HCT116 (cell line): ENCODE measurements around the gene OR7G1.

Source experiments
- CTCF ChIP-seq, 3 experiments: fragments of 200-600 bp in 1 of 3; sonication (generic) in 1 of 3; IDR thresholded peaks in 2 of 3; conservative IDR thresholded peaks in 1 of 3; 2 replicates each; pipeline ENCODE4 v1.5.1; 2012 to 2017; ENCODE audit warnings: low read depth in 2 of 3, low read length in 2 of 3, antibody characterized with exemption in 1 of 3, borderline replicate concordance in 1 of 3, control low read depth in 1 of 3, mild to moderate bottlenecking in 1 of 3, mixed read lengths in 1 of 3, mixed run types in 1 of 3, moderate library complexity in 1 of 3; ENCODE audit not compliant: insufficient read depth in 1 of 3
- EGR1 ChIP-seq: IDR thresholded peaks from 2 replicates; pipeline ENCODE4 v1.6.1; 2012; ENCODE audit warnings: low read depth
- ELF1 ChIP-seq: IDR thresholded peaks from 2 replicates; pipeline ENCODE4 v1.6.1; 2012; ENCODE audit warnings: low read depth, borderline replicate concordance
- EZH2 ChIP-seq: fragments of 200-600 bp; sonication (generic); IDR thresholded peaks from 2 replicates; pipeline ENCODE4 v1.6.1; 2017; ENCODE audit warnings: antibody characterized with exemption, mixed run types
- EZH2phosphoT487 ChIP-seq: fragments of 200-600 bp; IDR thresholded peaks from 2 replicates; pipeline ENCODE4 v1.6.1; 2018; ENCODE audit warnings: antibody characterized with exemption, borderline replicate concordance
- FOSL1 ChIP-seq: IDR thresholded peaks from 2 replicates; pipeline ENCODE4 v1.6.1; 2012; ENCODE audit warnings: low read depth
- POLR2A ChIP-seq: IDR thresholded peaks from 2 replicates; pipeline ENCODE4 v1.7.0; 2011; ENCODE audit warnings: borderline replicate concordance; ENCODE audit not compliant: insufficient read depth, insufficient read length; ENCODE audit errors: extremely low read depth
- POLR2AphosphoS5 ChIP-seq: IDR thresholded peaks from 2 replicates; pipeline ENCODE4 v1.6.1; 2011; ENCODE audit warnings: mild to moderate bottlenecking, low read depth, low read length, moderate library complexity
- REST ChIP-seq: IDR thresholded peaks from 2 replicates; pipeline ENCODE4 v1.6.1; 2012; ENCODE audit warnings: low read depth
- SRF ChIP-seq: IDR thresholded peaks from 2 replicates; pipeline ENCODE4 v1.6.1; 2012; ENCODE audit warnings: low read depth
- TCF7L2 ChIP-seq: IDR thresholded peaks from 2 replicates; pipeline ENCODE4 v1.7.0; 2011; ENCODE audit warnings: borderline replicate concordance, inconsistent platforms; ENCODE audit not compliant: insufficient read depth, insufficient read length; ENCODE audit errors: extremely low read depth
- YY1 ChIP-seq: IDR thresholded peaks from 2 replicates; pipeline ENCODE4 v1.6.1; 2011; ENCODE audit warnings: low read length, low read depth, moderate library complexity, mild to moderate bottlenecking; ENCODE audit not compliant: insufficient replicate concordance; ENCODE audit errors: extremely low read depth
- TF ChIP-seq, protein P1 (sequence below): IDR thresholded peaks from 2 replicates; pipeline ENCODE4 v1.6.1; 2012

- TF ChIP-seq POLR2A, result no peak
- TF ChIP-seq CTCF (IDR thresholded peaks at IDR 0.05 in 2 of 3, conservative IDR thresholded peaks at IDR 0.05 in 1 of 3; ENCODE audit: borderline replicate concordance in 1 of 3, insufficient read depth in 1 of 3, low read depth in 2 of 3, low read length in 2 of 3), result no peak
- TF ChIP-seq POLR2AphosphoS5, result no peak
- TF ChIP-seq EZH2phosphoT487, result no peak
- no peak for TF ChIP-seq TCF7L2
- TF ChIP-seq, protein P1, sequence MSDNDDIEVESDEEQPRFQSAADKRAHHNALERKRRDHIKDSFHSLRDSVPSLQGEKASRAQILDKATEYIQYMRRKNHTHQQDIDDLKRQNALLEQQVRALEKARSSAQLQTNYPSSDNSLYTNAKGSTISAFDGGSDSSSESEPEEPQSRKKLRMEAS, result no peak
- TF ChIP-seq EZH2, result no peak
- TF ChIP-seq FOSL1, result no peak
- TF ChIP-seq EGR1, result no peak
- TF ChIP-seq SRF, result no peak
- TF ChIP-seq REST, result no peak
- TF ChIP-seq YY1, result no peak
- TF ChIP-seq ELF1, result no peak
These were observed 45.5 kb downstream of the OR7G1 start for GRCh38 chr19:9070066-9070465.
